H1 (cell line): Measurements from ENCODE around the gene RELCH. TPM values are rescaled to one million over a fixed set of nuclear protein-coding genes. Genes with fewer than 3 reads are reported as not detected.

Experiments used
- CBX5 ChIP-seq: fragments of 300-800, 300-1000 bp; sonication (generic); IDR thresholded peaks from 2 replicates; pipeline ENCODE4 v1.7.1; 2016; ENCODE audit warnings: antibody characterized with exemption, low read length, low read depth
- CEBPB ChIP-seq: IDR thresholded peaks from 2 replicates; pipeline ENCODE4 v1.6.1; 2012; ENCODE audit warnings: low read depth, low read length
- POLR2A ChIP-seq, 2 experiments: IDR thresholded peaks; 1 replicate in 1 of 2; 2 replicates in 1 of 2; pipeline ENCODE4 v1.6.1; 2011; ENCODE audit warnings: low read depth in 2 of 2, low read length in 2 of 2, mild to moderate bottlenecking in 2 of 2; ENCODE audit errors: control extremely low read depth in 1 of 2
- polyA plus RNA-seq, 7 experiments: library from polyadenylated mRNA; depleted of rRNA in 3 of 7; stranded (reverse) in 5 of 7; unstranded in 2 of 7; fragments of >200 nt in 5 of 7; fragments of 200-250 nt in 2 of 7; gene quantifications; 1 replicate in 5 of 7; 2 replicates in 1 of 7; 4 replicates in 1 of 7; pipeline versions ENCODE4 v1.2.1 to v1.2.3, GENCODE V29; 2011 to 2013; ENCODE audit warnings: missing spikeins in 2 of 7, mixed read lengths in 2 of 7
- total RNA-seq: library from RNA; stranded (reverse); fragmentation: NEBNext Ultra II Directional; extraction: Animal tissue kit (Norgen Biotek cat#: 25700); gene quantifications from 2 replicates; pipeline ENCODE4 v1.2.1, GENCODE V29; 2021

Gene RELCH
- total and polyA plus RNA-seq, 2 of the 8 experiments (the other 6 are each of a cell fraction or from before 2014, with no cell fraction given), result 7.3 to 26.9 TPM

DNA sequence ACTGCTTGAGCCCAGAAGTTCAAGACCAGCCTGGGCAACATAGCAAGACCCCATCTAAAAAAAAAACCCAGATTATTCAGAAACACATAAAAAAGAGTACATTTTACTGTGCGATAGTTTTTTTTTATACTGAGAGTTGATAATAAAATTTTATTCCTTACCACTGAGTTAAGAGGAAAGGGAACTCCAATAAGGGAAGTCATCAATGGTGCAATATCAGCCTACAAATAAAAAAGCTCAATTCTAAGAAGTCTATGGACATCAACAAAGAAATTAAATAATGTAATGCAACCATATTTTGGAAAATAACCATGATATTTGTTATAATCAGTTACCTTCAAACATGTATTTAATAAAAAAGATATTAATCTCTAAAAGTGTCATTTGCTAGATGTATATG lies 46.8 kb upstream of the RELCH start (continued):
- TF ChIP-seq POLR2A (IDR thresholded peaks at IDR 0.05; ENCODE audit: control extremely low read depth in 1 of 2, low read depth in 2 of 2, low read length in 2 of 2) (no peak), CEBPB (no peak), CBX5 (no peak)
- TF ChIP-seq, all 59 proteins: peak for 0
